MG63 (cell line): ENCODE data around the gene CRY1. TPM values are rescaled to one million over a fixed set of nuclear protein-coding genes. Genes with fewer than 3 reads are reported as not detected.

Experiments used
- DNase-seq: peaks from one replicate; pipeline ENCODE4 v3.0.0-alpha.2; 2020
- H3K27me3 ChIP-seq: fragments of 250-450 bp; sonication (Bioruptor Pico); 2 replicates; pipeline ENCODE4 v1.5.1; 2020; ENCODE audit warnings: mild to moderate bottlenecking, moderate library complexity
- H3K36me3 ChIP-seq: fragments of 250-450 bp; sonication (Bioruptor Pico); 2 replicates; pipeline ENCODE4 v1.5.1; 2020; ENCODE audit warnings: mild to moderate bottlenecking, moderate library complexity
- H3K4me3 ChIP-seq: fragments of 250-450 bp; sonication (Bioruptor Pico); 2 replicates; pipeline ENCODE4 v1.5.1; 2020; ENCODE audit warnings: mild to moderate bottlenecking, moderate library complexity
- H3K9me3 ChIP-seq: fragments of 250-450 bp; sonication (Bioruptor Pico); 2 replicates; pipeline ENCODE4 v1.5.1; 2020; ENCODE audit warnings: mild to moderate bottlenecking, moderate library complexity
- total RNA-seq: library from RNA; depleted of rRNA; stranded (reverse); fragments of >200 nt; shearing (Covaris generic); gene quantifications from 2 replicates; pipeline ENCODE4 v1.2.3, GENCODE V29; 2014; ENCODE audit warnings: low replicate concordance

Gene CRY1
- total RNA-seq, 1 experiment from 2014 or later = 15.3 TPM

DNA sequence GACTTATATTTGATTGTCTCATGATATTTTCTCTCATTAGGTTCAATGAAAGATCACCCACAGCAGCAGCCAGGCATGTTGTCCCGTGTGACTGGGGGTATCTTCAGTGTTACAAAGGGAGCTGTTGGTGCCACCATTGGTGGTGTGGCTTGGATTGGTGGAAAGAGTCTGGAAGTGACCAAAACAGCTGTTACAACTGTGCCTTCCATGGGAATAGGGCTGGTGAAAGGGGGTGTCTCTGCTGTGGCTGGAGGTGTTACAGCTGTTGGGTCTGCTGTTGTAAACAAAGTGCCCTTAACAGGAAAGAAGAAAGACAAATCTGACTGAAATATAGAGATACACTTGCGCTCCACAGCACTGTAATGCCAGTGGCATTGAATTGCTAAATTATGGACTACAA lies 122.3 kb downstream of the CRY1 start:
- Histone ChIP-seq H3K4me3 (no peak overlapping the region), H3K27me3 (no peaks in the 10 kb centered on the region), H3K9me3 (no peaks in the 10 kb centered on the region), H3K36me3 (peaks cover 65% of the 10 kb centered on the region)
- no peak for DNase-seq

- no peaks in the 10 kb centered on the region for H3K27me3 ChIP-seq
- H3K36me3 ChIP-seq = peaks cover 46% of the 10 kb centered on the region
- no peak overlapping the region for H3K4me3 ChIP-seq
- DNase-seq = no peak
- no peaks in the 10 kb centered on the region for H3K9me3 ChIP-seq
Observed at GRCh38 chr12:106964526-106964925, 128.8 kb downstream of the CRY1 start.

DNA sequence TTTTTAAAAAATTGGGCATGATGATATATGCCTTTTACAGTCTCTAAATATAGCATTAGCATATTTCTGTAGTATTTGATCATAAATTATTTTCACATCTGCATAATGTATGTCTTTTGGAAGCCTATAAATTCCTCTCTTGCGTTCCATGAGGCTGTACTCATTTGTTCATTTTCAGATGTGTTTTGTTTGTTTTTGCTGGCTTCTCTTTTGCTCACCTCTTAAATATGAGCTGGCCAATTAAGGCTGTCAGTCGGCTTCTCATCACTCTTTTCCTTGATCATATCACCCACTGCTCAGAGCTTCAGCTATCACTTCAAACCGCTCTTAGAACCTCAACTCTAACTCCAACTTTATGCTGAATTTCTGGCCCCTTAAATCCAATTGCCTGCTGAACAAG lies 131.1 kb downstream of the CRY1 start:
- no peak for DNase-seq
- Histone ChIP-seq H3K27me3 (no peaks in the 10 kb centered on the region), H3K36me3 (peaks cover 47% of the 10 kb centered on the region), H3K4me3 (no peak overlapping the region), H3K9me3 (no peaks in the 10 kb centered on the region)

- Histone ChIP-seq H3K4me3 (no peak overlapping the region), H3K36me3 (peaks cover 36% of the 10 kb centered on the region), H3K27me3 (no peaks in the 10 kb centered on the region), H3K9me3 (no peaks in the 10 kb centered on the region)
- no peak for DNase-seq
Observed at GRCh38 chr12:106960443-106960842, 132.9 kb downstream of the CRY1 start.

GRCh38 chr12:106957583-106957982 lies 135.8 kb downstream of the CRY1 start:
- DNase-seq = no peak
- H3K4me3 ChIP-seq = peak overlapping the region; percentile 86
- no peaks in the 10 kb centered on the region for H3K9me3 ChIP-seq
- no peaks in the 10 kb centered on the region for H3K27me3 ChIP-seq
- peaks cover 21% of the 10 kb centered on the region for H3K36me3 ChIP-seq

DNA sequence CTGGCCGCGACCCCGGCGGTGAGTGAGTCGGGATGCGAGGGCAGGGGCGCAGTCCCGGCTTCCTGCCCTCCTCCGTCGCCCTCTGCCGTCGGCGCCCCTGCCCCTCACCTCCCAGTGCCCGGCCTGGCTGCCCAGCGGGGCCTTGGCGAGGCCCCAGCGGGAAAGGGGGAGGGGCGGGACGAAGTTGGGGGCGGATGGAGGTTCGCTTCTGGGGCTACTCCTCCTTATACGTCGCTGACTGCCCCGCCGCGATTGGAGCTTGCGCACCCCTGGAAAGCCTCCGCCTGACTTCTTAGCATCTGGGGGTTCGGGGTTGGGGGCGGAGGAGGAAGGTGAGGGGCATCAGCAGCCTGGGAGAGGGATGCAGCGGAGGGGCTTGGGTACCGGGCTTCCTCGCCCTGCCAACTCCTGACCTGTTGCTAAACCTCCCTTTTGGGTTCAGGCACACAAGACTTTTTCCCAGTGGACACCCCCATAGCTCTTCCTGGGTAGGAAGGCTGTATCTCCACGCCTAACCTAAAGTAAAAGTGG lies 137.2 kb downstream of the CRY1 start:
- H3K4me3 ChIP-seq = peak overlapping the region; percentile 86
- H3K9me3 ChIP-seq = no peaks in the 10 kb centered on the region
- no peaks in the 10 kb centered on the region for H3K27me3 ChIP-seq
- DNase-seq = peak; percentile 68
- H3K36me3 ChIP-seq = peaks cover 16% of the 10 kb centered on the region

DNA sequence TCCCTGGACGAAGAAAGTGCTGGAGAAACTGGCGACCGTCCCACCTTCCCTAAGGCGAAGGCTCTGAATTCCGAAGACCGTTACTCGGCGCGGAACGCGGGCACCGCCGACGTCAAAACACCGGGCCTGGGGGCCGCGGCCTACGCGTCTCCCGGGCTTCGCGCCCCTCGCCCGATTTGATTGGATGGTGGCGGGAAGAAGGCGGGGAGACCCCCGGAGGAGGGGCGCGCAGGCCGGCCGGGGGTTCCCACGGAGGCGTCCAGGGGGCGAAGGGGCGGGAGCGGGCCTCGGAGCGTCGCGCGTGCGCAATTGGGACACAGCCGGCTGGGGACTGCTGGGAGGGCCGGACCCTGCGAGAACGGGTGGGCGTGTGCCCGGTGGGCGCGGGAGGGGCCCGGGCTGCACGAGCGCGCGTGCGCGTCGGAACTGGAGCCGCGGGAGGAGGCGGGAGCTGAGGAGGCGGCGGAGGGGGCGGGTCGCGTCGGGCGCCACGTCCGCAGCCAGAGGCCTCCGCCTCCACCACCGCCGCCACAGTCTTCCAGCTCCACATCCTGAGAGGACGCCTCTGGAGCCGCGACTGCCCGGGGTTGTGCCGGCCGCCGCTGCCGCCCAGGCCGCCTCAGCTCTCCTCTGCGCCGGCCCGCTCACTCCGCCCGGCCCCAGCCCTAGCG lies 137.8 kb downstream of the CRY1 start, which contains the start of gene TMEM263:
Gene TMEM263 (plus strand): TSS at position 531 of the 671 bp plus-strand sequence. CDS start 11,210 bp downstream, outside the sequence.
- Histone ChIP-seq H3K9me3 (no peaks in the 10 kb centered on the region), H3K36me3 (peaks cover 16% of the 10 kb centered on the region), H3K4me3 (peak within 1 kb of the TSS; percentile 86), H3K27me3 (no peaks in the 10 kb centered on the region)
- peak; percentile 95 for DNase-seq

GRCh38 chr12:106954462-106955376 lies 138.6 kb downstream of the CRY1 start:
- peaks cover 15% of the 10 kb centered on the region for H3K36me3 ChIP-seq
- H3K4me3 ChIP-seq = peak overlapping the region; percentile 86
- H3K27me3 ChIP-seq = no peaks in the 10 kb centered on the region
- no peaks in the 10 kb centered on the region for H3K9me3 ChIP-seq
- peak; percentile 53 for DNase-seq

DNA sequence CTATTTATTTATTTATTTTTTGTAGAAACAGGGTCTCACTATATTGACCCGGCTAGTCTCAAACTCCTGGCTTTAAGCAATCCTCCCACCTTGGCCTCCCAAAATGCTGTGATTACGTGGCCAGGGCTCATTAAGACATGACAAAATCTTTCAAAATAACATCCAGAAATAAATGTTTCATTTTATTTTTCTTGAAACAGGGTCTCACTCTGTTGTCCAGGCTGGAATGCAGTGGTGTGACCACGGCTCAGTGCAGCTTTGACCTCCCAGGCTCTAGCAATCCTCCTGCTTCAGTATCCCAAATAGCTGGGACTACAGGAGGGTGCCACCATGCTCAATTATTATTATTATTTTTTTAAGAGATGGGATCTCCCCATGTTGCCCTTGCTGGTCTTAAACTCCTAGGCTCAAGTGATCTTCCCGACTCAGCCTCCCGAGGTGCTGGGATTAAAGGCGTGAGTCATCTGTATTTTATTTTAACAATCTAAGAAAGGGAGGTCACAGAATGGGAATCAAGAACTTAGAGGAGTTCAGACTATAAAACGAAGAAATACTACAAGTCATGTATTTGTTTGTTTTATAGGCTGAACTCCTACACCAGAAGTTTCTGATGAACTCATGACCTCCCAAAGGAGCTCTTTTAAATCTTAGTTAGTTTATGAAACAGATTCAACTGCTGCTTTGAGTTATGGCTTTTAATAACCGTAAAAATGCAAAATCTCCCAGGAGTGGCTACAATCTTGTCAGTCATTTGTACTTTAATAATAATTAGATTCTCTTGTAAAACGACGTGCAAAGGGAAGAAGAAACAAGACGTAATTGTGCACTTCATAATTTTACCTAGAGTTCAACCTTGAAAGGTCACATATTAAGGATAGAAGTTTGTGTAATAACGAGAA lies 139.7 kb downstream of the CRY1 start:
- H3K4me3 ChIP-seq = peak overlapping the region; percentile 86
- peaks cover 4% of the 10 kb centered on the region; the same call in 1 of the 2 replicates for H3K36me3 ChIP-seq
- DNase-seq = peak; percentile 35
- no peaks in the 10 kb centered on the region for H3K9me3 ChIP-seq
- H3K27me3 ChIP-seq = no peaks in the 10 kb centered on the region

DNA sequence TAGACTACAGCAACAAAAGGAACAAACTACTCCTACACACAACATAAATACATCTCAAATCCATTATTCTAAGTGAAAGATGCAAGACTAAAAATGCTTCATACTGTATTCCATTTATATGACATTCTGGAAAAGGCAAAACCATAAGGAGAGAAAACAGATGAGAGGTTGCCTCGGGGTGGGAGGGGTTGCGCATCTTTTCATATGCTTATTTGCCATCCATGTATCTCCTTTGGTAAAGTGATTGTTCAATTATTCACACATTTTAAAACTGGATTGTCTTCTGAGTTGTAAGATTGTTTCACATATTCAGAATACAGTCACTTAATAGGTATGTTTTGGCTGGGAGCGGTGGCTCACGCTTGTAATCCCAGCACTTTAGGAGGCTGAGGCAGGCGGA lies 142.8 kb downstream of the CRY1 start:
- Histone ChIP-seq H3K27me3 (no peaks in the 10 kb centered on the region), H3K36me3 (no peaks in the 10 kb centered on the region), H3K4me3 (no peak overlapping the region), H3K9me3 (no peaks in the 10 kb centered on the region)
- DNase-seq = no peak

- Histone ChIP-seq H3K27me3 (no peaks in the 10 kb centered on the region), H3K36me3 (no peaks in the 10 kb centered on the region), H3K4me3 (no peak overlapping the region), H3K9me3 (no peaks in the 10 kb centered on the region; the same call in 1 of the 2 replicates)
- no peak for DNase-seq
Observed at GRCh38 chr12:106947461-106947860, 145.9 kb downstream of the CRY1 start.

DNA sequence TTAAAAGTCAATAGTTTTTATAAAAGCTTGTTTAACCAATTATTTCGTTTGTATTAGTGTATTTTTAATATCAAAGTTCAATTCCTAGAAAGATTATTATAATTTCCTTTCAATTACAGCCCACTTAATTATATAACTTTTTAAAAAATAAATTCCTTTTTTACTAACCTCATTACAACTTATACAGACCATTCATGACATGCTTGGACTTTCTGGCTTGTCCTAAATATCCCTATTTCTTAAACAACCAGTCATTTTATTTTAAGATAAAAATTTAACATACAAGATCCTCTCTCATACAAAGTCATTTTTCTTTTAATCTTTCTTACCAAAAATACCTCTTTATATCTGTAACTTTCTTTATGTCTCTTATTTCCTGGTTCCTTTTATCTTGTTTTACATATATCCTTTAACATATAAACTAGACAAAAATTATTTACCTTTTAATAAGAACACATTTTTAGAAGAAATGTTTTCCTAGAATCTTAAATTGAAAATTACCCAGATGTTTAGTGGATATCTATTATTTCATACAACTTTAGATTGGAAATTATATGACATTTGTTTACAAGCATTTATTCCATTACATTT lies 148.0 kb downstream of the CRY1 start:
- no peaks in the 10 kb centered on the region for H3K27me3 ChIP-seq

DNA sequence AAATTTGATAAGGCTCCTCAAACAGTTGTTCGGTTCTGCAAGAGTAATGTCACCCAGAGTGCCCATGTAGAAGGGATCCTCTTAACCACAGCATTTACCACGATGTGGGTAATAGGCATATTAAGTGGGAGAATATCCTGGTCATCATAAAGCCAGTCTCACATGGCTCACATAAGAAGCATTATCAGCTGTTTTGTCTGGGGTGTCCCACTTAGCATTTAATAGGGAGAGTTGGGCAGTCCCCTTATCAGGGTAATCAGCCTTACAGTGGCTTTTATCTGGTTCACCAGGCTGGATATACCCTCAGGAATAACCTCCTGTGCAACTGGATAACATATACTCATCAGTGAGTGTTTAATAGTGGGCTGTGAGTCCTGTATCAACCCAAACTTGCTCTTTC lies 150.6 kb downstream of the CRY1 start:
- H3K27me3 ChIP-seq = no peaks in the 10 kb centered on the region
- no peaks in the 10 kb centered on the region; the same call in 1 of the 2 replicates for H3K9me3 ChIP-seq
- H3K36me3 ChIP-seq = no peaks in the 10 kb centered on the region
- DNase-seq = no peak
- no peak overlapping the region for H3K4me3 ChIP-seq

More for the DNA sequence above, 148.0 kb downstream of the CRY1 start:
- Histone ChIP-seq H3K4me3 (no peak overlapping the region), H3K9me3 (no peaks in the 10 kb centered on the region; the same call in 1 of the 2 replicates), H3K36me3 (no peaks in the 10 kb centered on the region)
- no peak for DNase-seq

DNA sequence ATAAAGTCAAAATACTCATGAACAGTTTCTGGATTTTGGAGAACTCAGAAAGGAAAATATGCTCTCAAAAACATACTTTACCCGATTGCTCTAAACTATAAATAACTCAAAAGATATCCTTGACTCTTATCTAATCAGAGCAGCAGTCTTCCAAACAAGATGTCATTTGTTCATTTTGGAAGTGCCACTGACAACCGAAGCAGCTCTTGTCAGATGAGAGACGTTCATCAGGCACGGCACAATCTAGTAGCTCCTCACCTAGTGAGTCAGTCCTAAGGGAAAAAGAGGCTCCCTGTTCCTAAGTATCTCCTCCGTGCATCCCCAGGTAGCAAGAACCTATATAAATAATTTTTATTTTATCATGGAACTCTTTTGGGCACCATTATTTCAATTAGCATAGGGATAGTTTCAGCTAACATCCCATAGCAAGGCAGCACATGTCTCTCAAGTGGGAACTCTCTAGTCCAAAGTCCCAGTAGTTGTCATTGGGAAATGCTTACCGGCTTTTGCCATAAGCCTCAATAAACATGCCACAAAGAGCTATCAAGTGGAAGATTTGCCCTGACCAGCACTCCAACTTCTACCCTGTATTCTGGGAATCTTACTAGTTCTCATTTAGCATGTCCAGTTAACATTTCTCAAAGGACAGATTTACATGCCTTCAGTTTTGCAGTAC lies 151.7 kb downstream of the CRY1 start:
- Histone ChIP-seq H3K4me3 (no peak overlapping the region), H3K9me3 (no peaks in the 10 kb centered on the region; the same call in 1 of the 2 replicates), H3K27me3 (no peaks in the 10 kb centered on the region), H3K36me3 (no peaks in the 10 kb centered on the region)
- no peak for DNase-seq
